ENCODE results near the gene LRRC58.
"Not testable (repeated sequence)": the region's sequence is repeated elsewhere in the genome, so short reads cannot be mapped to it uniquely, and the experiment has no call there.

LRRC58 gene

GRCh38 chr3:120339362-120339761, 9.8 kb downstream of the LRRC58 start:
- no peak for DNase-seq (ENCODE audit: low read depth)

- DNase-seq (ENCODE audit: low read depth): no peak
Observed at GRCh38 chr3:120338517-120338916, 10.6 kb downstream of the LRRC58 start.

GRCh38 chr3:120332646-120333045, 16.5 kb downstream of the LRRC58 start:
- no peak for DNase-seq (ENCODE audit: low read depth)

GRCh38 chr3:120331076-120331475, 18.1 kb downstream of the LRRC58 start:
- no peak for DNase-seq (ENCODE audit: low read depth)

- DNase-seq (ENCODE audit: low read depth): no peak
Observed at GRCh38 chr3:120326784-120327183, 22.4 kb downstream of the LRRC58 start.

- DNase-seq (ENCODE audit: low read depth): no peak
Observed at GRCh38 chr3:120324190-120324589, 25.0 kb downstream of the LRRC58 start.

GRCh38 chr3:120323761-120324160, 25.4 kb downstream of the LRRC58 start:
- DNase-seq (ENCODE audit: low read depth): not testable (repeated sequence)

GRCh38 chr3:120311863-120312794, 37.0 kb downstream of the LRRC58 start:
- no peak for DNase-seq (ENCODE audit: low read depth)

GRCh38 chr3:120306519-120307455, 42.4 kb downstream of the LRRC58 start:
- DNase-seq (ENCODE audit: low read depth): no peak

GRCh38 chr3:120304616-120305015, 44.5 kb downstream of the LRRC58 start:
- no peak for DNase-seq (ENCODE audit: low read depth)

- no peak for DNase-seq (ENCODE audit: low read depth)
Observed at GRCh38 chr3:120302361-120302760, 46.8 kb downstream of the LRRC58 start.

- no peak for DNase-seq (ENCODE audit: low read depth)
Observed at GRCh38 chr3:120300971-120301370, 48.2 kb downstream of the LRRC58 start.

- DNase-seq (ENCODE audit: low read depth): no peak
Observed at GRCh38 chr3:120299403-120299802, 49.8 kb downstream of the LRRC58 start.

GRCh38 chr3:120298996-120299395, 50.2 kb downstream of the LRRC58 start:
- DNase-seq (ENCODE audit: low read depth): no peak

GRCh38 chr3:120291552-120291951, 57.6 kb downstream of the LRRC58 start:
- DNase-seq (ENCODE audit: low read depth): not testable (repeated sequence)

GRCh38 chr3:120289636-120290035, 59.5 kb downstream of the LRRC58 start:
- DNase-seq (ENCODE audit: low read depth): no peak

GRCh38 chr3:120286465-120286864, 62.7 kb downstream of the LRRC58 start:
- no peak for DNase-seq (ENCODE audit: low read depth)

GRCh38 chr3:120285508-120285841, 63.7 kb downstream of the LRRC58 start:
- DNase-seq (ENCODE audit: low read depth): no peak

GRCh38 chr3:120284747-120285507, 64.2 kb downstream of the LRRC58 start, which contains the start of gene GPR156:
Gene GPR156, minus strand, starts transcription at chr3:120285222. Its CDS starts 41,124 bp downstream, at chr3:120244098.
- no peak for DNase-seq (ENCODE audit: low read depth)

GRCh38 chr3:120281261-120281660, 67.9 kb downstream of the LRRC58 start:
- no peak for DNase-seq (ENCODE audit: low read depth)

- DNase-seq (ENCODE audit: low read depth): no peak
Observed at GRCh38 chr3:120280566-120280965, 68.6 kb downstream of the LRRC58 start.

GRCh38 chr3:120280026-120280425, 69.1 kb downstream of the LRRC58 start:
- no peak for DNase-seq (ENCODE audit: low read depth)
